ENCODE measurements around the gene TNFRSF1A. TPM values are rescaled to one million over a fixed set of nuclear protein-coding genes. Genes with fewer than 3 reads are reported as not detected.

Gene TNFRSF1A
- total and polyA plus RNA-seq, 11 donors: 23.7 to 141 (median 54.2) TPM

GRCh38 chr12:6306151-6306550 lies 35.7 kb downstream of the TNFRSF1A start:
- intact Hi-C loops (cut with DNase I): no loop called here

GRCh38 chr12:6303071-6303470 lies 38.8 kb downstream of the TNFRSF1A start:
- 85 to 91% (median 88%) methylated on average over 5 of the region's 5 CpGs for WGBS, 4 donors

More at GRCh38 chr12:6306151-6306550, 35.7 kb downstream of the TNFRSF1A start:
- H3K27ac ChIP-seq: no peak overlapping the region
- WGBS, 4 donors: 79 to 84% (median 83%) methylated on average over 6 of the region's 6 CpGs
- TF ChIP-seq, protein P1, sequence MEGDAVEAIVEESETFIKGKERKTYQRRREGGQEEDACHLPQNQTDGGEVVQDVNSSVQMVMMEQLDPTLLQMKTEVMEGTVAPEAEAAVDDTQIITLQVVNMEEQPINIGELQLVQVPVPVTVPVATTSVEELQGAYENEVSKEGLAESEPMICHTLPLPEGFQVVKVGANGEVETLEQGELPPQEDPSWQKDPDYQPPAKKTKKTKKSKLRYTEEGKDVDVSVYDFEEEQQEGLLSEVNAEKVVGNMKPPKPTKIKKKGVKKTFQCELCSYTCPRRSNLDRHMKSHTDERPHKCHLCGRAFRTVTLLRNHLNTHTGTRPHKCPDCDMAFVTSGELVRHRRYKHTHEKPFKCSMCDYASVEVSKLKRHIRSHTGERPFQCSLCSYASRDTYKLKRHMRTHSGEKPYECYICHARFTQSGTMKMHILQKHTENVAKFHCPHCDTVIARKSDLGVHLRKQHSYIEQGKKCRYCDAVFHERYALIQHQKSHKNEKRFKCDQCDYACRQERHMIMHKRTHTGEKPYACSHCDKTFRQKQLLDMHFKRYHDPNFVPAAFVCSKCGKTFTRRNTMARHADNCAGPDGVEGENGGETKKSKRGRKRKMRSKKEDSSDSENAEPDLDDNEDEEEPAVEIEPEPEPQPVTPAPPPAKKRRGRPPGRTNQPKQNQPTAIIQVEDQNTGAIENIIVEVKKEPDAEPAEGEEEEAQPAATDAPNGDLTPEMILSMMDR (IDR thresholded peaks at IDR 0.05): no peak
- no peak for TF ChIP-seq POLR2A (IDR thresholded peaks at IDR 0.05)
- no peaks in the 10 kb centered on the region for H3K9me3 ChIP-seq
- DNase-seq (no peak), ATAC-seq (no peak)
- H3K36me3 ChIP-seq: no peaks in the 10 kb centered on the region
- H3K27me3 ChIP-seq: peaks cover 4 to 16% (median 12%) of the 10 kb centered on the region in 9 donors
- peaks cover 0 to 32% (median 5%) of the 10 kb centered on the region in 12 donors for H3K4me1 ChIP-seq
- no peak overlapping the region for H3K4me3 ChIP-seq

DNA sequence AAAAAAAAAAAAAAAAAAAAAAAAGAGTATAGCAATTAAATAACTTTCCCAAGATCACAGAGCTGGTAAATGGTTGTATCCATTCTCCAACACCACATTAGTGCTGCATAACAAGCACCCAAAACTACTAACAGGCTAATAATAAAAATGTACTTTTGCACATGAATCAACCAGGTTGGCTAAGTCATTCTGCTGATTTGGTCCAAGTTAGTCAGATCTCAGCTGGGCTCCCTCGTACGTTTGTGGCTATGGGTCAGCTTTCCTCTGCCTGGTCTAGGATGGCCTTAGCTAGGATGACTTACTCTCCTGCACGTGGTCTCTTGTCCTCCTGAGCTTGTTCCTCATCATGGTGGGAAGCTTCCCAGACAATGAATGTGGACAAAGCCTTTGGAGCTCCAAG lies 39.3 kb downstream of the TNFRSF1A start:
- WGBS, 4 donors: 84 to 86% (median 85%) methylated on average over 3 of the region's 3 CpGs
- intact Hi-C loops (cut with DNase I): no loop called here
- no peaks in the 10 kb centered on the region for H3K9me3 ChIP-seq
- no peaks in the 10 kb centered on the region for H3K27me3 ChIP-seq
- no peak overlapping the region for H3K27ac ChIP-seq
- DNase-seq (no peak), ATAC-seq (no peak)
- no peaks in the 10 kb centered on the region for H3K36me3 ChIP-seq
- no peak overlapping the region for H3K4me3 ChIP-seq
- peaks cover 0 to 13% (median 0%) of the 10 kb centered on the region in 12 donors for H3K4me1 ChIP-seq
- TF ChIP-seq, protein P1 (IDR thresholded peaks at IDR 0.05): no peak
- no peak for TF ChIP-seq POLR2A (IDR thresholded peaks at IDR 0.05)

More at GRCh38 chr12:6303071-6303470, 38.8 kb downstream of the TNFRSF1A start:
- Histone ChIP-seq H3K4me3 (no peak overlapping the region), H3K27me3 (no peaks in the 10 kb centered on the region), H3K27ac (no peak overlapping the region), H3K36me3 (no peaks in the 10 kb centered on the region), H3K9me3 (no peaks in the 10 kb centered on the region), H3K4me1 (peaks cover 0 to 18% (median 0%) of the 10 kb centered on the region in 12 donors)
- ATAC-seq (no peak), DNase-seq (no peak)
- intact Hi-C loops (cut with DNase I): no loop called here
- TF ChIP-seq, protein P1 (IDR thresholded peaks at IDR 0.05): no peak
- TF ChIP-seq POLR2A (IDR thresholded peaks at IDR 0.05): no peak

DNA sequence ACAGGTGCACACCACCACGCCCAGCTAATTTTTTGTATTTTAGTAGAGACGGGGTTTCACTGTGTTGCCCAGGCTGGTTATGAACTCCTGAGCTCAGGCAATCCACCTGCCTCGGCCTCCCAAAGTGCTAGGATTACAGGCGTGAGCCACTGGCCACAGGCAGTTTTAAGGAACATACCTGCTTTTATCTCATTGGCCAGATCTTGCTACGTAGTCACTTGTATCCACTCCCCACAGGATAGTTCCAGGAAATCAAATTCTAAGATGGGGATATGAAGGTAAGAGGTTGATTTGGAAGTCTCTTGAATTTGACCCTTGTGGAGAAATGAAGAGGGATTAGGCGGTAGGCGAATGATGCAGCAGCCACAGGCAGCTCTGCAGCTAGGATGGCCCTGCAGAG lies 40.2 kb downstream of the TNFRSF1A start:
- intact Hi-C loops (cut with DNase I): no loop called here
- WGBS, 4 donors: 91 to 94% (median 94%) methylated on average over 7 of the region's 7 CpGs

More for the DNA sequence above, 40.2 kb downstream of the TNFRSF1A start:
- Histone ChIP-seq H3K4me1 (peaks cover 0 to 4% (median 0%) of the 10 kb centered on the region in 12 donors), H3K27ac (no peak overlapping the region), H3K9me3 (no peaks in the 10 kb centered on the region), H3K36me3 (no peaks in the 10 kb centered on the region), H3K4me3 (no peak overlapping the region), H3K27me3 (no peaks in the 10 kb centered on the region)
- DNase-seq (no peak), ATAC-seq (no peak)
- TF ChIP-seq POLR2A (IDR thresholded peaks at IDR 0.05): no peak
- TF ChIP-seq, protein P1 (IDR thresholded peaks at IDR 0.05): no peak
